Stimulated activated naive CD4-positive, alpha-beta T cell (primary cell): ENCODE measurements around the gene CBLN3.

Experiments
- DNase-seq, 6 experiments: peaks; one replicate each; lab custom pipeline; 2025; lab: John Stamatoyannopoulos, UW

The CBLN3 gene

GRCh38 chr14:24381363-24382063 lies 48.0 kb downstream of the CBLN3 start:
- DNase-seq = no peak

DNA sequence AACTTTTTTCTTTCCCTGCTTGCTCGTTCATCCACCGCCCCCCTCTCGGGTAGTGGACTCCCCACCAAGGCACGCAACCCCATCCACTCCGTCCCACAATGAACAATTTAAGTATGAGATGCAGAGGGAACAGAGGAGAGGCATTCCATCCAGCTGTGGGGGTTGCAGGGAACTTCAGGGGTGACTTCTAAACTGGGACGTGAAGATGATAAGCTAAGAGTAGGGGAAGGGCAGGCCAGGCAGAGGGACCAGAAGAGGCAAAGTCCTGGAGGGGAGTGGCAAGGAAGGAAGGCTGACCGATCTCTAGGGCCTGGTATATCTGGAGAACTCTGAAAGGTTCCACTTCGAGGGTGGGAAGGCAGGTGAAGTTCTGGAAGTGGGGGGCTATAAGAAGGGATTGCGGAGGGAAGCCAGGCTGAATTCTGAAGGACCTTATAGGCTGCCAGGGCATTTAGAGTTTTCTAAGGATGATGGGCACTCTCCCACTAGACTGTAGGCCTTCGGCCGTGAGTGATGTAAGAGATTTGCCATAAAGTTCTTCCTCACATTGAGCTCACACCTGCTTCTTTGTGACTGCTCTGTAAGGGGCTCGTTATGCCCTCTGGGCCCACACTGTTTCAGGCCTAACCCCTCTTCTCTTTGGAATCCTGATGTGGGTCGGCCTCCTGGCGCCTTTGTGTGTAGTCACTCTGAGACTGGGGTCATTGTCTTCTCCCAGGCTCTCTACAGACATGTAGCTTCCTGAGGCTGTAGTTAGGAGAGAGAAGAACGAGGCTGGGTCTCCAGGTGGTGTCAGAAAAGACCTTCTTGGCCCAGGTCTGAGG lies 49.3 kb downstream of the CBLN3 start:
- DNase-seq = no peak

- no peak for DNase-seq
Observed at GRCh38 chr14:24378981-24379906, 50.2 kb downstream of the CBLN3 start.

GRCh38 chr14:24378327-24378726 lies 51.1 kb downstream of the CBLN3 start:
- no peak for DNase-seq

DNA sequence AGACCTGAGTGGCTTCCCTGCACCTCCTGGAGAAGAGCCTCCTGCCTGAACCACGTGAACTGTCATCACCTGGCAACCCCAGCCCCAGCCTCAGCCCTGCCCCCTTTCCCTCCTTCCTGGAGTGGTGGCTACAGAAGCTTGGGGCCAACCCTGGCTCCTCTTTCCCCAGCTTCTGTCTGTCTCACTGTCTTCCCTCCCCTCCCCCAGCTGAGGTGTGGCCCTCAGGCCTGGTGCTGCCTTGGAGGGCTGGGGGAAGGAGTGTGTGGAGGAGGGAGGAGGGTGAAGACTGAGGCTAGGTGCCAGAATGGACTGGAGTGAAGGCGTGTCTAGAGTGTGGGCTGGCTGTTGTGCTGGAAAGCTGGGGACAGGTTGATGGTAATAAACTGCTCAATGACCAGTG lies 51.8 kb downstream of the CBLN3 start:
- DNase-seq = no peak

DNA sequence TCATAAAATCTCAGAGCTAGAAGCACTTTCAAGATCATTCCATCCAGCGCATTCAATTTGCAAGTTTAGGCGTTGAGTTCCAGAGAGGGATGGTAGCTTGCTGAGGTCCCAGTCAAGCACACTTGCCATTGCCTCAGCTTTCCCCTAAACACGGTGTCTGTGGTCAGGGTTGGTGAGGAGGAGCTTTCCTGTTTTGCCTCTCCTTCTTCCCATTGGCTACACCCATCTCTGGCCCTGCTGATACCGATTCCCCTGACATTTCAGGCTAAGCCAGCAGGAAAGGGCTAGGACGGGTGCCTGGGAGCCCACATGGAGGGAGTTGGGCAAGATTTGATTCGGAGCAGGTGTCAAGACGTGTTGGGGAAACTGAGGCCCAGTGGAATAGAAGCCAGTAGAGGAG lies 52.3 kb downstream of the CBLN3 start:
- no peak for DNase-seq
